ENCODE results near the gene TUT7.

Gene TUT7

DNA sequence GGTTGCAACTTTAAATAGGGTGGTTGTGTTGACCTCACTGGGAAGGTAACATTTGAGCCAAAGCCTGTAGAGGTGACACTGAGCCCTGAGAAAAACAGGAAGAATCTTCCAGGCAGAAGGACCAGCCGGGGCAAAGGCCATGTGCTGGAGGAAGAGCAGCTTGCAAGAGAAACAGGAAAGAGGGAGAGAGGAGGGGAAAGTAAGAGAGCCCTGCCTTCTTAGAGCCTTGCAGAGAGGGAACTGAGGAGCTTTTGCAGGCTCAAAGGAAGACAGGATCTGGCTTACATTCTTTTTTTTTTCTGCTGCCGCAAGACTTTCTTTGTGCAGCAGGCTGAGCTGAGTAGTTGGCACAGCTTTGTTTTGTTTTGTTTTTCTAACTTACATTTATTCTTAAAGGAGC, 112.1 kb downstream of the TUT7 start:
- no peak for DNase-seq (ENCODE audit: low read depth)
- in situ Hi-C loops (cut with HindIII; ENCODE audit: low sequenced_read_pairs) = no loop called here
- H3K4me3 ChIP-seq (ENCODE audit: low read depth, low read length) = no peak overlapping the region
- TF ChIP-seq, protein P1, sequence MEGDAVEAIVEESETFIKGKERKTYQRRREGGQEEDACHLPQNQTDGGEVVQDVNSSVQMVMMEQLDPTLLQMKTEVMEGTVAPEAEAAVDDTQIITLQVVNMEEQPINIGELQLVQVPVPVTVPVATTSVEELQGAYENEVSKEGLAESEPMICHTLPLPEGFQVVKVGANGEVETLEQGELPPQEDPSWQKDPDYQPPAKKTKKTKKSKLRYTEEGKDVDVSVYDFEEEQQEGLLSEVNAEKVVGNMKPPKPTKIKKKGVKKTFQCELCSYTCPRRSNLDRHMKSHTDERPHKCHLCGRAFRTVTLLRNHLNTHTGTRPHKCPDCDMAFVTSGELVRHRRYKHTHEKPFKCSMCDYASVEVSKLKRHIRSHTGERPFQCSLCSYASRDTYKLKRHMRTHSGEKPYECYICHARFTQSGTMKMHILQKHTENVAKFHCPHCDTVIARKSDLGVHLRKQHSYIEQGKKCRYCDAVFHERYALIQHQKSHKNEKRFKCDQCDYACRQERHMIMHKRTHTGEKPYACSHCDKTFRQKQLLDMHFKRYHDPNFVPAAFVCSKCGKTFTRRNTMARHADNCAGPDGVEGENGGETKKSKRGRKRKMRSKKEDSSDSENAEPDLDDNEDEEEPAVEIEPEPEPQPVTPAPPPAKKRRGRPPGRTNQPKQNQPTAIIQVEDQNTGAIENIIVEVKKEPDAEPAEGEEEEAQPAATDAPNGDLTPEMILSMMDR (IDR thresholded peaks at IDR 0.05; ENCODE audit: low read depth, low read length, missing control alignments) = no peak

DNA sequence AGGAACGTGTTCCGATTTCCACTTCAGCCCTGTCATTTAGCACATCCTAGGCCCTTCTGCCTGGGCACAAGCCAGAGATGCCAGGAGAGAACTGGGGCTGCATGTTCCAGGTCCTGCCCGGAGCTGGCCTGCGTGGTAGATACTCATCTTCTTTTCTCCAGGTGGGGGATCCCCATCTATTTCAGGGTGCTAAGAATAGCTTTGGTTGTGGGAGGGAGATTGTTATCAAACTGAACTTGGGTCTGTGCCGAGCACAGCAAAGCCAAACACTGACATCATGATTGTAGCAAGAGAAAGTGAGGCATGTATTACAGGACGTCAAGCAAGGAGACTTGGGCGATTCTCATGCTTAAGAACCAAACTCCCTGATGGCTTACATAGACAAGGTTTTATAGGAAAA, 113.0 kb downstream of the TUT7 start:
- in situ Hi-C loops (cut with HindIII; ENCODE audit: low sequenced_read_pairs) = no loop called here
- DNase-seq (ENCODE audit: low read depth) = no peak
- H3K4me3 ChIP-seq (ENCODE audit: low read depth, low read length) = no peak overlapping the region
- TF ChIP-seq, protein P1 (IDR thresholded peaks at IDR 0.05; ENCODE audit: low read depth, low read length, missing control alignments) = no peak

DNA sequence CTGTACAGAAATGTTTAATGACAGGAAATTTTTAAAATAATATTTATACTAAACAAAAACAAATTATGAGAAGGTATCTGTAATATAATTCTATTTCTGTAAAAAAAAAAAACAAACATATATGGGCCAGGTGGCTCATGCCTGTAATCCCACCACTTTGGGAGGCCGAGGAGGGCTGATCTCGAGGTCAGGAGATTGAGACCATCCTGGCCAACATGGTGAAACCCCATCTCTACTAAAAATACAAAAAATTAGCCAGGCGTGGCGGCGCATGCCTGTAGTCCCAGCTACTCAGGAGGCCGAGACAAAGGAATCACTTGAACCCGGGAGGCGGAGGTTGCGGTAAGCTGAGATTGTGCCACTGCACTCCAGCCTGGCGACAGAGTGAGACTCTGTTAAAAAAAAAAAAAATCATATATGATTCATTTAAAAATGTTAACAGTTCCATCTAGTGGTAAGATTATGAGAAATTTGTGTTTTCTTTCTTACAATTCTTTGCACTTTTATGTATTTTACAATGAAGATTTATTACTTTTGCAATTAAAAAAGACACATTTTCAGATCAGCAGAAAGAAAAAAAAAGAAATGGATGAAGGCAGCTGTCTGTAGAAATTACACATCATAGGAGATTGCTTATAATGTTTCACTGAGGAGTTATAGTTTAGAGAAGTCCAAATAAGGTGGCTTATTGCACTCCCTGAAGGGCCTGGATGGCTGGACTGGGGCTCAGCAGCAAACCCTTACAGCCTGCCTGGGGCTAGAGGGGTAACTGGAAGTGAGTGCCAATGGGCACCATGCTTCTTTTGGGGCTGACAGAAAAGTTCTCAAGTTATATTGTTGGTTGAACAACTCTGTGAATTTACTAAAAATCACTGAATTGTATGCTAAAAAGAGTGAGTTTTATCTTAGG, 115.1 kb downstream of the TUT7 start:
- in situ Hi-C loops (cut with HindIII; ENCODE audit: low sequenced_read_pairs) = no loop called here
- H3K4me3 ChIP-seq (ENCODE audit: low read depth, low read length) = no peak overlapping the region
- TF ChIP-seq, protein P1 (IDR thresholded peaks at IDR 0.05; ENCODE audit: low read depth, low read length, missing control alignments) = no peak
- DNase-seq (ENCODE audit: low read depth) = no peak

Measured in astrocyte of the cerebellum (primary cell).